ENCODE results near the gene DIRAS2.

Gene DIRAS2

GRCh38 chr9:90598191-90598590 is 44.4 kb downstream of the DIRAS2 start:
- no peak for FAIRE-seq
- no peak for TF ChIP-seq POLR2AphosphoS5 (IDR thresholded peaks at IDR 0.05; ENCODE audit: low read depth, low read length)
- TF ChIP-seq POLR2A (IDR thresholded peaks at IDR 0.05; ENCODE audit: low read depth, low read length), result no peak
- no peak for TF ChIP-seq POU2F2 (IDR thresholded peaks at IDR 0.05; ENCODE audit: low read depth, low read length)
- TF ChIP-seq TAF1 (IDR thresholded peaks at IDR 0.05; ENCODE audit: low read depth, low read length), result no peak
- TF ChIP-seq SPI1 (IDR thresholded peaks at IDR 0.05; ENCODE audit: low read depth, low read length), result no peak
- no peak for TF ChIP-seq PAX5 (IDR thresholded peaks at IDR 0.05; ENCODE audit: insufficient read depth, low read length, severe bottlenecking)

DNA sequence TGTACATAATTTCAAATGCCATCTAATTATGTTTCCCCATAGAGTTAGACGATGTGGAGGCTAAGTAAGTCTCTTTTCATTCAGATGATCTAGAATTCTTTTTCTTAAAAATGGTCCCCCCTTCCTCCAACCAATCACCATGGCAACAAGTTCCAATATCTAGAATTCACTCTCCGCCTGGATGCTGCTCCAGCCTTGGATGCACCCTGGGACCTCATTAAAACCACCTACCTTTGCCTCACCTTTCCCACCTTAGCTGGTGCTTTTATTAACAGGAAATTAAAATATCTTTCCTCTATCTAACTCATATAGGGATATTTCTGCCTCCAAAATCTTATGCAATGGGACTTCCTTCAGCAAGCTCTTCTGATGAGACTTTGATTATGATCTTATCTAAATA is 49.0 kb downstream of the DIRAS2 start:
- FAIRE-seq (no peak), DNase-seq (ENCODE audit: insufficient read length, low spot score) (no peak)
- TF ChIP-seq SPI1 (IDR thresholded peaks at IDR 0.05; ENCODE audit: low read depth, low read length), result no peak
- TF ChIP-seq POLR2A (IDR thresholded peaks at IDR 0.05; ENCODE audit: low read depth, low read length), result no peak
- no peak for TF ChIP-seq PAX5 (IDR thresholded peaks at IDR 0.05; ENCODE audit: insufficient read depth, low read length, severe bottlenecking)
- TF ChIP-seq TAF1 (IDR thresholded peaks at IDR 0.05; ENCODE audit: low read depth, low read length), result no peak
- TF ChIP-seq POU2F2 (IDR thresholded peaks at IDR 0.05; ENCODE audit: low read depth, low read length), result no peak
- no peak for TF ChIP-seq POLR2AphosphoS5 (IDR thresholded peaks at IDR 0.05; ENCODE audit: low read depth, low read length)

More at GRCh38 chr9:90598191-90598590, 44.4 kb downstream of the DIRAS2 start:
- DNase-seq (ENCODE audit: insufficient read length, low spot score), result no peak

DNA sequence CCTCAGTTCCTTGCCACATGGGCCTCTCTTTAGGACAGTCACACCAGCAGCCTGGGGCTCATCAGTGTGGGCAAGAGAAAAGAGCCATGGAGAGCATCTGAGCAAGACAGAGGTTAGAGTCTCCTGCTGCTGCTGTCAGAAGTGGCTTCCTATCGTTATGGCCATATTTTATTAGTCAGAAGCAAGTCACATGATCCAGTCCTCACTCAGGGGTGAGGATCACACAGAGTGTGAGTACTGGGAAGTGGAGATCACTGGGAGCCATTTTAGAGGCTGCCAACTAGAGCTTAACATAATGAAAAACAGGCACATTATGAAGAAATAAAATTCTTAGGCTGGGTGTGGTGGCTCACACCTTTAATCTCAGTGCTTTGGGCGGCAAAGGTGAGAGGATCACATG is 62.0 kb downstream of the DIRAS2 start:
- TF ChIP-seq POU2F2 (IDR thresholded peaks at IDR 0.05; ENCODE audit: low read depth, low read length) (no peak), POLR2AphosphoS5 (IDR thresholded peaks at IDR 0.05; ENCODE audit: low read depth, low read length) (no peak), POLR2A (IDR thresholded peaks at IDR 0.05; ENCODE audit: low read depth, low read length) (no peak), SPI1 (IDR thresholded peaks at IDR 0.05; ENCODE audit: low read depth, low read length) (no peak), PAX5 (IDR thresholded peaks at IDR 0.05; ENCODE audit: insufficient read depth, low read length, severe bottlenecking) (no peak), TAF1 (IDR thresholded peaks at IDR 0.05; ENCODE audit: low read depth, low read length) (no peak)
- FAIRE-seq, result no peak
- no peak for DNase-seq (ENCODE audit: insufficient read length, low spot score)

DNA sequence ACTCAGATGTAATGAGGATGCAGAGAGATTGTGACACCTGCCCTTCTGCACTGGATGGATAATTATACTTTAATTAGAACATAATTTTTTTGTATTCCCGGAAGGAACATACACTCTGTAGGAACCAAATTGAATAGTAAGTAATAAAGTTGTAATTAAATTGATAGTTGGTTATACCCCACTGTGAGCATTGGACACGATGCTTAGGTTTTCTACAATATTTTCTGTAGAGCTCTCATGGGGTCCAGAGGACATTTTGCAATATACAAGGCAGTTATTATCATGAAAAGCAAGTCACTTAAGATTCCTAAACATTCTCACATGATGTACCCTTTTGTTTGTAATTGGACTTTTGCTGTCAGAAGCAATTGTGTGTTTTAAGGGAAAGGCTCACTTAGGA is 63.4 kb downstream of the DIRAS2 start:
- no peak for DNase-seq (ENCODE audit: insufficient read length, low spot score)
- no peak for FAIRE-seq
- TF ChIP-seq SPI1 (IDR thresholded peaks at IDR 0.05; ENCODE audit: low read depth, low read length) (no peak), POLR2A (IDR thresholded peaks at IDR 0.05; ENCODE audit: low read depth, low read length) (no peak), POU2F2 (IDR thresholded peaks at IDR 0.05; ENCODE audit: low read depth, low read length) (no peak), POLR2AphosphoS5 (IDR thresholded peaks at IDR 0.05; ENCODE audit: low read depth, low read length) (no peak), PAX5 (IDR thresholded peaks at IDR 0.05; ENCODE audit: insufficient read depth, low read length, severe bottlenecking) (no peak), TAF1 (IDR thresholded peaks at IDR 0.05; ENCODE audit: low read depth, low read length) (no peak)

DNA sequence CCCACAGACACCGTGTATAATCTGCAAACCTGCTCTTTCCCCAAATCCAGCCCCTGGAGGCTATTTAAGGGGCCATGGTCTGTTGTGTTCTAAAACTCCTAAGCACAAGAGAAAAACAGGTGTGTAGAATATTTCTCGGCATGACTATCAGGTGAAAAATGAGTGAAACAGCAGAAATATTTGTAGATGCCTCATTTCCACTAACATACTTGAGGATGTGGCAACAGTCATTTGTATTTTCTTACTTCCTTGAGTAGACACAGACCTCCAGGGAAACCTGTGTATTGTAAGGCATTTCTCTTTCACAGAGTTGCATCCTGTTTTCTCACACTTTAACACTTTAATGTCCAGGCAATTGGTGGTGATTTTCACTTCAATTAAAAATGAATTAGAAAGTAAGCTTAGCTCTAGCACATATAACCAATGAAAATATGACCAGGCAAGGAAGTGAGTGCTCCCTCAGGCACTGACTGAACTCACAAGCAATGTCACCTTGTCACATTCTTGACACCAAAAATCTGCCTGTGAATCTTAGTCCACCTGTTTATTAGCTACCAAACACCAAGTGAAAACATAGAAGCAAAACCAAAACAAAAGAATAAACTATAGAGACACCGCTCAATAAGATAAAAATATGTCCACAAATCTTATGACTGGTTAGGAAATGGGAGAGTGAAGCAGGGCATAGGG is 64.4 kb downstream of the DIRAS2 start:
- FAIRE-seq (no peak), DNase-seq (ENCODE audit: insufficient read length, low spot score) (no peak)
- TF ChIP-seq TAF1 (IDR thresholded peaks at IDR 0.05; ENCODE audit: low read depth, low read length) (no peak), POLR2AphosphoS5 (IDR thresholded peaks at IDR 0.05; ENCODE audit: low read depth, low read length) (no peak), PAX5 (IDR thresholded peaks at IDR 0.05; ENCODE audit: insufficient read depth, low read length, severe bottlenecking) (no peak), POLR2A (IDR thresholded peaks at IDR 0.05; ENCODE audit: low read depth, low read length) (no peak), POU2F2 (IDR thresholded peaks at IDR 0.05; ENCODE audit: low read depth, low read length) (no peak), SPI1 (IDR thresholded peaks at IDR 0.05; ENCODE audit: low read depth, low read length) (no peak)

GRCh38 chr9:90569511-90569910 is 73.1 kb downstream of the DIRAS2 start:
- TF ChIP-seq POLR2AphosphoS5 (IDR thresholded peaks at IDR 0.05; ENCODE audit: low read depth, low read length), result no peak
- no peak for TF ChIP-seq POU2F2 (IDR thresholded peaks at IDR 0.05; ENCODE audit: low read depth, low read length)
- TF ChIP-seq POLR2A (IDR thresholded peaks at IDR 0.05; ENCODE audit: low read depth, low read length), result no peak
- no peak for TF ChIP-seq PAX5 (IDR thresholded peaks at IDR 0.05; ENCODE audit: insufficient read depth, low read length, severe bottlenecking)
- no peak for TF ChIP-seq TAF1 (IDR thresholded peaks at IDR 0.05; ENCODE audit: low read depth, low read length)
- TF ChIP-seq SPI1 (IDR thresholded peaks at IDR 0.05; ENCODE audit: low read depth, low read length), result no peak
- FAIRE-seq, result no peak
- no peak for DNase-seq (ENCODE audit: insufficient read length, low spot score)

DNA sequence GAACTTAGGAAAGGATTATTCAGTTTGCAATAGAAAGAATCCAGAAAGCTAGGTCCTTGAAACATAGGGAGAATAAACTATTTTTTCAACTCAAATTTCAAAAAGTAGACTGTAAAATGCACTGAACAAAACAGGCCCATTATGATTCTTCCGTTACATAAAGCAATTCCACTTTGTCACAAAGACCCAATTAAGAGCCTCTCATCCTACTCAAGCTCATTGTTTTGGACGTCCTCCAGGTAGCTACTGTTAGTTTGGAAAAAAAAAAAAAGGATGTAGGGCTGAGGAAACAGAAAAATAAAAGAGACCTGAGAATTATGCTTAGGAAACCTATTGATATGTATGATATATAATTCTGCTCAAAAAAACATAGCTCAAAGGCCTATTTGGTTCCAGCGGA is 74.0 kb downstream of the DIRAS2 start:
- TF ChIP-seq POLR2AphosphoS5 (IDR thresholded peaks at IDR 0.05; ENCODE audit: low read depth, low read length) (no peak), POU2F2 (IDR thresholded peaks at IDR 0.05; ENCODE audit: low read depth, low read length) (no peak), TAF1 (IDR thresholded peaks at IDR 0.05; ENCODE audit: low read depth, low read length) (no peak), POLR2A (IDR thresholded peaks at IDR 0.05; ENCODE audit: low read depth, low read length) (no peak), PAX5 (IDR thresholded peaks at IDR 0.05; ENCODE audit: insufficient read depth, low read length, severe bottlenecking) (no peak), SPI1 (IDR thresholded peaks at IDR 0.05; ENCODE audit: low read depth, low read length) (no peak)
- FAIRE-seq (no peak), DNase-seq (ENCODE audit: insufficient read length, low spot score) (no peak)

DNA sequence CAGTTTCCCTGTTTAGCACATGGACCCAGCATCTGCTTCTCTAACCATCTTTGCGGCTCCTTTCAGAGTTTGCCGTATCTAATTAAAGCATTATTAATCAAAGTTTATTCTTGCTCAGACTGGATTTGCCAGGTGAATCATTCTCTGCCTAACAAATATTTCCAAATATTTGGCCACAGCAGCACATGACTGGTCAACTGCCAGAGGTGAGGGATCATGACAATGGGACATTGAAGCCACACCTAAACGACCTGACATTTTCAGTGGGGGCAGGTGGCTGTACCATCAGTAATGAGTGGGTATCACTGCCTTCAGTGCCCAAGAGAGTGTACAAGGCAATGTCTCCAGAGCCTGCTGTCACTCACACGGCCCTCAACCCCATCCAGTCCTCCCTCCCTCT is 80.4 kb downstream of the DIRAS2 start:
- DNase-seq (ENCODE audit: insufficient read length, low spot score) (no peak), FAIRE-seq (no peak)
- no peak for TF ChIP-seq PAX5 (IDR thresholded peaks at IDR 0.05; ENCODE audit: insufficient read depth, low read length, severe bottlenecking)
- no peak for TF ChIP-seq POU2F2 (IDR thresholded peaks at IDR 0.05; ENCODE audit: low read depth, low read length)
- TF ChIP-seq POLR2A (IDR thresholded peaks at IDR 0.05; ENCODE audit: low read depth, low read length), result no peak
- no peak for TF ChIP-seq POLR2AphosphoS5 (IDR thresholded peaks at IDR 0.05; ENCODE audit: low read depth, low read length)
- TF ChIP-seq SPI1 (IDR thresholded peaks at IDR 0.05; ENCODE audit: low read depth, low read length), result no peak
- no peak for TF ChIP-seq TAF1 (IDR thresholded peaks at IDR 0.05; ENCODE audit: low read depth, low read length)

Data from GM12891 (cell line).